ENCODE results near the gene MYCN.

The MYCN gene

DNA sequence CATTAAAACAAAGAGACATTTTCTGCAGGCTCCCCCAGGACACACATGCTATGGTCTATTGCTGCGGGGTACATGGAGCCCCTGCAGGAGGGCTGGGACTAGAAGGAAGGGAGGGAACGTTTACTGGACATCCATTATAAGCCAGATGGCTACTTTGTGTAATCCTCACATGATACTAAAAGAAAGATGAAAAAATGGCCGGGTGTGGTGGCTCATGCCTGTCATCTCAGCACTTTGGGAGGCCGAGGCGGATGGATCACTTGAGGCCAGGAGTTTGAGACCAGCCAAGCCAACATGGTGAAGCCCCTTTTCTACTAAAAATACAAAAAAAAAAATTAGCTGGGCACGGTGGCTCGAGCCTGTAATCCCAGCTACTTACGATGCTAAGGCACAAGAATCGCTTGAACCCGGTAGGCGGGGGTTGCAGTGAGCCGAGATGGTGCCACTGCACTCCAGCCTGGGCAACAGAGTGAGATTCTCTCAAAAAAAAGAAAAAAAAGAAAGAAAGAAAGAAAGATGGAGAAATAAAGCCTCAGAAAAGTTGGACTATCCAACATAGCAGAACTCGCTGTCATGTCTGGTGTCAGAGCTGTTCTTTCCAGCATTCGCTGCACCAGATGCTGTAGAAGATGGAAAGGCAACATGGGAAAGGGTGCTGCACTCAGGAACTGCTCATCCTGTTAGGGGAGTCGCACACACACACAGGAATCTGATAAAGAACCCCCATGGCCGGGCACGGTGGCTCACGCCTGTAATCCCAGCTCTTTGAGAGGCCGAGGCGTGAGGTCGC lies 7.8 kb upstream of the MYCN start:
- no peak for DNase-seq

DNA sequence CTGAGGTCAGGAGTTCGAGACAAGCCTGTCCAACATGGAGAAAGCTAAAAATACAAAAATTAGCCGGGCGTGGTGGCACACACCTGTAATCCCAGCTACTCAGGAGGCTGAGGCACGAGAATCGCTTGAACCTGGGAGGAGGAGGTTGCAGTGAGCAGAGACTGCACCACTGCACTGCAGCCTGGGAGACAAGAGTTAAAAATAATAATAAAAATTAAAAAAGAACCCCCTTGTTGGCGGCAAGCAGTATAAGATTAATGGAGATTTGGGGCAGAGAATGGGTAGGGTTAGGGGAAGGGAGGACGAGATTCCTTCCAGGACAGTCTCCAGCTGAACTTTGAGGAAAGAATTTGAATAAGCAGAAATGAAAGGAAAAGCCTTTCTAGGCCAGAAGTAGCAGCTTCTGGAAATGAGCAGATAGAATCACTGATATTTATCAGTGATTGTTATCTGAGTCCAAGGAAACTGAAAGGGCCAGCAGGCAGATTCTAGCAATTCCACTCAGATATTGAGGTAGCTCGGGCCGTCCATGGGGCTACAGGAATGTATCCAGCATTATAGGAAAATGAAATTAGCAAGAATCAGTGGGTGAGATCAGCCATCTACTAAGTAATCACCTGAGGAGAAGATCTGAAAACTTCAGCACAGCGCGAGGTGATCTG lies 7.0 kb upstream of the MYCN start:
- DNase-seq: no peak

DNA sequence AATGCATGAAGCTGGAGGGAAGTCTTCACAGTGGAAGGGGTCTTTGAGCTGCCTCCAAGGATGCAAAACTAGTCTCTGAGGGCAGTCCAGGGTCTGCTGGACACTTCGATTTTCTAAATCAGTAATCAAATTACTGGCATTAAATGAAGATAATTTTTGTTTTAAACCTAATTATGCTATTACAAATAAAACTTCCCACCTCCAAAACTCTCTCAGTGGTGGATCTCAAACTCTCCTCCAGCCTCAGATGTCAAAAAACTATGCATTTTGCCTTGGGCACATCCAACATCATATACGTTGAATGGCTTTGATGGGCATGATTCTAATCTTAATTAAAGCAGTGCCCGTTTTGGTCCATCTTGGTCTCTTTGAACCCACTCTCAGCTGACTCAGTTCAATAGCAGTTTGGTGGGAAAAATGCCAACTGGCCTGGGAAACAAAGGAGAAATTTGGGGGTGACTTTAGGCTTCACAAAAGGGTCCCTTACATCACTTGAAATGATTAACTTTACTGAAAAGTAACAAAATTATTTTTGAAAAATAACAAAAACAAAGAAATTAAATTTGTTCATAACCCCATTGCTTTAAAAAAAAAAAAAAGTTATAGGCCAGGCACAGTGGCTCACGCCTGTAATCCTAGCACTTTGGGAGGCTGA lies 5.9 kb upstream of the MYCN start:
- no peak for DNase-seq

DNA sequence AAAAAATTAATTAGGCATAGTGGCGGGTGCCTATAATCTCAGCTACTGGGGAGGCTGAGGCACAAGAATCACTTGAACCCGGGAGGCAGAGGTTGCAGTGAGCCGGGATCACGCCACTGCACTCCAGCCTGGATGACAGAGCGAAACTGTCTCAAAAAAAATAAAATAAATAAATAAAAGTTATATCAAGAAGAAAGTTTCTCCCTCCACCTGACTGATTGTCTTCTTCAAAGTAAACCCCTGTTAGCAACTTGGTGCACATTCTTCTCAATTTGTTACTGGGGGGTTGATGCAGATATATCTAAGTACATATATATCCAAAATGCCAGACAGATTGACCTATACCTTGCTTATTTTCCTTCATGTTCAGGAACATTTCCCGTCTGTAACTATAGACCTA lies 5.2 kb upstream of the MYCN start:
- no peak for DNase-seq

DNA sequence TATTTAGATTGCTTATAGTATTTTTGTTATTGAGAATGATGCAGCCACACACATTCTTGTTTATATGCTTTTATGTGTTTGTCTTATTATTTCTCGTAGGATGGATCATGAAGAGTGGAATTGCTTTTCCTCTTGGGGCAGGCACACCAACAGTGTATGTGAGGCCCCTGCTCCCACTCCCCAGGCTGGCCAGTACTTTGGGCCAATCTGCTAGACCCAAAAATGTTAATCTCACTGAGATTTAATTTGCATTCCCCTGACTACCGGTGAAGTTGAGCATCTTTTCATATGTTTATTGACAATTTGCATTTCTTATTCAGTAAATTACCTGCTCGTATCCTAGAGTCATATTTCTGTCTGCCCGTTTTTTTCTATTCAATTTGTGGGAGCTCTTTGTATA lies 4.7 kb upstream of the MYCN start:
- no peak for DNase-seq

DNA sequence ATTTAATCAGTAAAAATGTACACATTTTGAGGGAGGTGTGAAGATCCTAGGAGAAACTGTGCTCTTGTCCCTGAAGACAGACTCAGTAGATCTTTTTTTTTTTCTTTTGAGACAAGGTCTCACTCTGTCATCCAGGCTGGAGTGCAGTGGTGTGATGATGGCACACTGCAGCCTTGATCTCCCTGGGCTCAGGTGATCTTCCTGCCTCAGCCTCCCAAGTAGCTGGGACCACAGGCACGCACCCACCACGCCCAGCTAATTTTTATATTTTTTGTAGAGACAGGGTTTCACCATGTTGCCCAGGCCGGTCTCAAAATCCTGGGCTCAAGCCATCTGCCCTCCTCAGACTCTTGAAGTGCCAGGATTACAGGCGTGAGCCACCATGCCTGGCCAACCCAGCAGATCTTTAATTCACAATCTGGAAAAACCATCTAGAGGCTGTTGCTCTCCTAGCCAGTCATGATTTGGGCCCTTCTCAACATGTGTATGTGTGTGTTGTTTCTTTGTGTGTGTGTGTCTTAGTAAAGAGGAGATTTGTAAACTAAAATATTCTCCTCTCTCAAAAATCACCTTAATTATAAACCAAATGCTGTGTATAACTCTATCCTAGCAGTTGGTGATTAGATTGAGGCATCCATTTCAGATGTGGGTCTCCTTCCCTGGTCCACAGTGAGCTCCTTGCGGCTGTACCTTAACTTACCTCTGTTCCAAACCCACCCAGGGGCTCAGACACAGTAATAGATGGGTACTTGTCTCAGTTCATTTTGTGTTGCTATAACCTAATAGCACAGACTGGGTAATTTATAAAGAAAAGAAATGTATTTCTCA lies 3.9 kb upstream of the MYCN start:
- no peak for DNase-seq

DNA sequence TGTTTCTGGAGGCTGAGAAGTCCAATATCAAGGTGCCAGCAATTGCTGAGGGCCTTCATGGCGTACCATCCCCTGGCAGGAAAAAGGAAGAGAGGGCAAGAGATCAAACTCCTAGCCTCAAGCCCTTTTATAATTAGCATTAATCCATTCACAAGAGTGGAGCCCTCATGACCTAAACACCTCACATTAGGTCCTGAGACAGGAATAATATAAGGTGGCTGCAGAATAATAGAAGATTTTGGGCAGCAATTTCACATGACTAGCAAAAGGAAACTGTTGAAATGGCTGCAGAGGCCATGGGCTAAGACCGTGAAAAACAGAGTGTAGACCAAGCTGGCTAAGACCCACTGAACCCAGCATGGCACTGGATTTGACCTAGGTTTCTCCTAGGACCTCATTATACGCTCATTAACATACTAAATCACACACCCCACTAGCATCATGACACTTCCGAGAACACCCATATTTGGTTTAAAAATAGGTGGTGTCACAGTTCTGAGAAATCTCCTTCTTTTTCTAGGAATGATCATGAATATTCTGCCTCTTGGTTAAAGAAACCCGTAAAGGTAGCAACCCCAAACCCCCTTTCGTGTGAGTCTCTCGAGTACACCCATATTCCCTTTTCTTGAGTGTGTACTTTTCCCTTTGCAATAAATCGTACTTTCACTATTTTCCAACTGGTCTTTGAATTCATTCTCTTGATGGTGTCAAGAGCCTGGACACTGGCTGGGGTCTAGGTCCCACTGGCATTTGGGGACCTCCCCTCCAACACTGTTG lies 3.1 kb upstream of the MYCN start:
- no peak for DNase-seq

DNA sequence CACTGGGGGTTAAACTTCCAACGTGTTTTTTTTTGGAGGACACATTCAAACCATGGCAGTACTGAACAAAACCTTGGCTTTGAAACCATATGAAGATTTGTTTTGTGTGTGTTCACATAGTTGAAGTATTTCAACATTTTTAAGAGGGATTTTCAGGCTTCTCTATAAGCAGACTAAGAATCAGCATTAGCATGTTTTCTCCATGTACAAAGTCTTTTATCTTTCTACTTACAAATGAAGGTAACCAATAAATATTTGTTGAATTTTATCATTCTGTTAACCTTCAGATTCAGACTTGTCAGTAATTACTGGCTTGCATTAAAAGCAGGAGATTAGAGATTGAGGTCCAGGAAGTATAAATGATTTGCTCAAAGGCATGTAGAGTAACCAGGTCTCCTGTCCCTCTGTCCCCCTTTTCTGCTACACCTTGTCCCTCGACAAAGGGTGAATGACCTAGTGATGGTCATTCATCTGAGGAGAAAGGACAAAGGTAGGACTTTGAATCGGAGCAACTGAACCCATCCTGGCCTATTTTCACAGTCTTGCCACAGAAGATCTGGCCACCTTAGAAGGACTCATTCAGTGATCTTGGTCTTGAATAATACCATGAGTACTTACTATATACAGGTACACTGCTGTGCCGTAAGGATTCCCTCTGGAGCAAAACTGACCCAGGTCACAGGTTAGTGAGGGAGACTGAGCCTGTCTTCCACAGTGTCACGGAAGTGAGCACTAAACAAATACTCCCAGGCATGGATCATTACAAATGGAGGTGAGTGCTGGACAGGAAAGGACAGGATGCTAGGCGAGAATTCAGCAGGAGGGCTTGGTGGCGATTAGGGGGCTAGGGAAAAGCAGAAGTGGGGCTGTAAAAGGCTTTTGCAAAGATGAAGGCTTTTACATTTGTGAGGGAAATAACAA lies 2.2 kb upstream of the MYCN start:
- no peak for DNase-seq

DNA sequence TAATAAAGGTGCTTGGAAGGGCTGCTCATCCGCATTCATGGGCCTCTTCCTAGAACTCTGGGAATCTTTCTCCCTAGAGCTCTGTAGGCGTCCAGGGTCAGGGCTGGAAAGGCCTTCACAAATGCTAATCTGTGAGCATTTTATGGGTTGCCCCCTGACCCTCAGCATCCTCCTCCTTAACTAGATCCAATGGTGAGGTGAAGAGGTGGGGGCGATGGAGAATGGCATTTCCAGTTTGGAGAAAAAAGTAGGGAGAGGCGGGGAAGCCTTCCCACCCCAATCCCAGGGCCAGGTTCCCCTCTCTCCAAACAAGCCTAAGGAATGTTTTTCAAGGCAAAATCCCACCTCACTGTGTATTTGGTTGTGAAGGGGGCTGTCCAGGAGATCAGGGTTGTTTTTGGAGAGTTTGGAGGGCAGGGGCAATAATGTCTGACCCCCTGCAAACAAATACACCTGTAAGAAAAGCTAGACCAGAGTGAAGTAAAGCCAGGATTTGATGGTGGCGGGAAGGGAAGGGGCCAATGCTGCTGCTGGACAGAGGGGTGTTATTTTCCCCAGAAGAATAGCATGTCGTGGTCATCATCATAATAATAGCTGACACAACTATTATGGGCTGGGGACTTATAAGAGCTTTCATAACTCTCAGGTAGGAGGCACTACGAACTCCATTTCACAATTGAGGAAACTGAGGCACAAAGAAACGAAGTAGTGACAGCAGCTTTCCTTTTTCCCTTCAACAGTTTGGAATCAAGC lies 1.4 kb upstream of the MYCN start:
- DNase-seq: no peak

DNA sequence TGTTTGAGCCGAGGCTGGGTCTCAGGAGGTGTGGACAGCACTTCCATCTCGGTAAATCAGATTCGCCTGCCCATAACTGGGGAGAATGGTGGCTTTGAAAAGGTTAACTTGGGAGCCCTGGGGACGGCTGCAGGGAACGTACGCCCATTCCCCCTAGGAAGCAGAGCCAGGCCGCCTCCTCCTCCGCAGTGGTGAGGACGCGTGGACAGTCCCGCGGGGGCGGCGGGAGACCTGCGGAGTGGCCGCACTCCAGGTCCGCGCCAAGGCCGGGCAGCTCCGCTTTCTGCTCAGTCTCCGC lies 845 bp upstream of the MYCN start:
- no peak for DNase-seq

DNA sequence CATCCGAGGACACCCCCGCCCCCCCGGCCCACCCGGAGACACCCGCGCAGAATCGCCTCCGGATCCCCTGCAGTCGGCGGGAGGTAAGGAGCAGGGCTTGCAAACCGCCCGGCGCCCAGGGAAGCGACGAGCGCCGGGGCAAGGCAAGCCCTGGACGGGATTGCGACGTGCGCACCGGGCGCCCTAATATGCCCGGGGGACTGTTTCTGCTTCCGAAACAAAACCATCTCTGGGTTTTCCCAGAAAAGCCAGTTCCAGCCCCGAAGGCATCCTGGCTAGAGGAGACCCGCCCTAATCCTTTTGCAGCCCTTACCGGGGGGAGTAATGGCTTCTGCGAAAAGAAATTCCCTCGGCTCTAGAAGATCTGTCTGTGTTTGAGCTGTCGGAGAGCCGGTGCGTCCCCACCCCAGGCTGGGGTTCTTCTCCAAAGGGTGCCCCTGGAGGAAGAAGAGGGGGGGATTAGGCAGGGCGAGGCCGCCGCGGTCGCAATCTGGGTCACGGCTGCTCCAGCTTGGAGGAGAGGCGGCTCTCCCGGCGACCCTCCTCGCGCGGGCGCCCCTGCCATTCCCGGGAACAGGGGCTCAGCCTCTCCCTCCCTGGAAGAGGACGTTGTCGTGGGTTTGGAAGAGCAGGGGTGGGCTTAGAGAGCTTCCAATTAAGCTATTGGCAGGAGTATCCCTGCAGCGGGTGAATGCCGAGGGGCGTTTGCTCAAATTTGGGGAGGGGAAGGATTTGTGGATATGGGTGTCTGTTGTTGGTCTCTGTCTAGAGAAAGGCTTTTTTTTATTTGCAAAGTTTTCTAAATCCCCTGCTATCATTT lies 521 bp downstream of the MYCN start:
- no peak for DNase-seq

DNA sequence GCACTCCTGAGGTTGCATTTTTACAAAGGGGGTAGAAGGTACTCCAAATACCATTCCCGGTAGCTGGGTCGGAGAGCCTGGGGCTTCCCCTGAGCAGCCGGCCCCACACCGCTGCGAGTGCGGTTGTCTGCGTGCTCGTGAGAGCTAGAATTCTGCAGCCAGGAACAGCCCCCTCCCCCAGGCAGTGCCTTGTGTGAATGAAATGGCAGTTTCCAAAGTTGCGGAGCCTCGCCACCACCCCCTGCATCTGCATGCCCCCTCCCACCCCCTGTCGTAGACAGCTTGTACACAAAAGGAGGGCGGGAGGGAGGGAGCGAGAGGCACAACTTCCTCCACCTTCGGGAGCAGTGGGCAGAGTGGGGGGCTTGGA lies 1.1 kb downstream of the MYCN start:
- no peak for DNase-seq

DNA sequence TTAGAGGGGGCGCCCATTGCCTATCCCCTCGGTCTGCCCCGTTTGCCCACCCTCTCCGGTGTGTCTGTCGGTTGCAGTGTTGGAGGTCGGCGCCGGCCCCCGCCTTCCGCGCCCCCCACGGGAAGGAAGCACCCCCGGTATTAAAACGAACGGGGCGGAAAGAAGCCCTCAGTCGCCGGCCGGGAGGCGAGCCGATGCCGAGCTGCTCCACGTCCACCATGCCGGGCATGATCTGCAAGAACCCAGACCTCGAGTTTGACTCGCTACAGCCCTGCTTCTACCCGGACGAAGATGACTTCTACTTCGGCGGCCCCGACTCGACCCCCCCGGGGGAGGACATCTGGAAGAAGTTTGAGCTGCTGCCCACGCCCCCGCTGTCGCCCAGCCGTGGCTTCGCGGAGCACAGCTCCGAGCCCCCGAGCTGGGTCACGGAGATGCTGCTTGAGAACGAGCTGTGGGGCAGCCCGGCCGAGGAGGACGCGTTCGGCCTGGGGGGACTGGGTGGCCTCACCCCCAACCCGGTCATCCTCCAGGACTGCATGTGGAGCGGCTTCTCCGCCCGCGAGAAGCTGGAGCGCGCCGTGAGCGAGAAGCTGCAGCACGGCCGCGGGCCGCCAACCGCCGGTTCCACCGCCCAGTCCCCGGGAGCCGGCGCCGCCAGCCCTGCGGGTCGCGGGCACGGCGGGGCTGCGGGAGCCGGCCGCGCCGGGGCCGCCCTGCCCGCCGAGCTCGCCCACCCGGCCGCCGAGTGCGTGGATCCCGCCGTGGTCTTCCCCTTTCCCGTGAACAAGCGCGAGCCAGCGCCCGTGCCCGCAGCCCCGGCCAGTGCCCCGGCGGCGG lies 1.7 kb downstream of the MYCN start:
- no peak for DNase-seq

DNA sequence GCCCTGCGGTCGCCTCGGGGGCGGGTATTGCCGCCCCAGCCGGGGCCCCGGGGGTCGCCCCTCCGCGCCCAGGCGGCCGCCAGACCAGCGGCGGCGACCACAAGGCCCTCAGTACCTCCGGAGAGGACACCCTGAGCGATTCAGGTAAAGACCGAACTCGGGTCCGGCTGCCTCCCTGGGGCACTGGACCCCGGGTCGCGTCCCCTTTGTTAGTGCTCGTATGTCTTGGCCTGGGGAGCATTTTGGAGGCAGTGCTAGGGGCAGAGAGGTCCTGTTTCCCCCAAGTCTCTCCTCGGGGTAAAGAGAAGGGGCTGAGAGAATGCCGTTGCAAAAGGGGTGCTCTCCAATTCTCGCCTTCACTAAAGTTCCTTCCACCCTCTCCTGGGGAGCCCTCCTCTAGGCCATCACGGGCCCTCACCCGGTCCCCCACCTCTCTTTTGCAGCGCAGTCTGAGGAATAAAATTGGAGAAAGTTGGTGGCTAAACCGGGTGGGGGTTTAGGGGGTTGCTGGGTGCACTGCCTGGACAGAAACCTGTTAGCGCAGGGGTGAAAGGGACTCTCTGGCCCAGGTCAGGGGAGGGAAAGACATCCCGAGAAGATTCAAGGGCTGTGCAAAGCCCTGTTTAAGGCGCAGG lies 2.5 kb downstream of the MYCN start:
- no peak for DNase-seq

DNA sequence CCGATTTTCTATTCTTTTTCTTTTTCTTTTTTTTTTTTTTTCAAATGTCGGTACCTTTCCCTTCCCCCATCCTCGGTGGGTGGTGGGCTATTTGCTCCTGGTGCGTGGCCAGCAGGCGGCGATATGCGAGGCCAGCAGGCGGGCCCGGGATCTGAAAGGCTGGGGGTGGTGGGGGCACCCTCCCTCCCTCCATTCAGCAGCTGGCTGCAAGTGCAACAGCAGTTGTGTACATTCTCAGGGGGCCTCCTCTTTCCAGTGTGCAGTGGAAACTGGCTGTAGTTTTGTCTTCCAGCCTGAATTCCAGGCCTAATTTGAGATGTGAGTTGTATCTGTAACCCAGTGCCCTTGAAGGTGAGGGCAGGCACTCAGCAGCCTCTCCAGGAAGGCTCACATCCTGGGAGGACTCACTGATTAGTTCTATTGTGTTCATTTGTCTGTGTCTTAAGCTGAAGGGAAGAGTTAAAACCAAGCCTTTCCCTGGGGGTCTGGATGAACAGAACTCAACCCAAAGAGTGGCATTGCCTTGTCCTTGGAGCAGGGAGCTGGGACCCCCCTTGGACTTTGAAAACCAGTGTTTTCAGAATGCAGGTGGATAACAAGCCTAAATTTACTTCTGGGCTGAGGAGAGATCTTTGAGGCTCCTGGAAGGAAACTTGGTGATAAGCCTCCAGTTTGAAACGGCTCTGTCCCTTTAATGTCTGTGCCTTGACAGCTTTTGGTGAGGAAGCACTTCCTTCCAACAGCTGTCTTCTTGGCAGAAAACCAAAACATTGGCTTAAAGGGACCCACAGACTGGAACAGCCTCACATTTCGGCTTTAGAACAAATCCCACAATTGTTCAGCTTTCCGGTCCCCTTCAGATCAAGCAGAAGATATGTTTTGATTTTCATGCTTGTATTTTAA lies 3.3 kb downstream of the MYCN start:
- no peak for DNase-seq

DNA sequence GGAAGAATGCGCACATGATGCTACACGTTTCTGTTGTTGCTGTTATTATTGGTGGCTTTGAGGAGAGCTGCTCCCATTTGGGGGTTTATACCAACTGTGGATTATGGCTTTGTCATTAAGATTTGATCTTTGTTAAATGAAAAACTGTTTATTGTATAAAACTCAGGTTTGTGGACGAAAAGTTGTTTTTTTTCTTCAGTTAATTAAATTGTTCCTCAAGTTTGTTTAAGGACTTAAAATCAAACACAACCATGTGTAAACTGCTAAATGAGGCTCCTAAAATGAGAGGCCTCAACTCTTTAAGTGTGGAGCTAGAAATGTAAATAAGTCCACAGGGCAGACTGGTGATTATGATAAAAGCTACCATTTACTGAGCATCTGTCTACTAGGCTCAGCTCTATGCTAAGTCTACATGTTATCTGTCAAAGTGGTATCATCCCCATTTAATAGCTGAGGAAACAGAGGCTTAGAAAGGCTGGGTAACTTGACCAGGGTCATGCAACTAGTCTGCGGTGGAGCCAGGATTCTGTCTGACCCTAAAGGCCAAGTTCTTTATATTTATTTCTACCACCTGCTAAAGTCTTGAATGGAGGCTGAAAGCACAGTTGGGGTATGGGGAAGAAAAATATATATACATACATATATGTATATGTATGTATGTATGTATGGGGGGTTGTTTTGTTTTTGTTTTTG lies 4.1 kb downstream of the MYCN start:
- no peak for DNase-seq

Data from CD4-positive, alpha-beta T cell treated with Interleukin-21 for 1 hour (primary cell).